GM23248 (cell line): ENCODE measurements around the gene BPIFB6.

Experiments used
- EZH2 ChIP-seq: fragments of 200-600 bp; sonication (generic); IDR thresholded peaks from 2 replicates; pipeline ENCODE4 v1.6.1; 2018; ENCODE audit warnings: antibody characterized with exemption, mild to moderate bottlenecking; ENCODE audit not compliant: insufficient read depth, poor library complexity, severe bottlenecking
- EZH2phosphoT487 ChIP-seq: fragments of 200-600 bp; sonication (generic); IDR thresholded peaks from 2 replicates; pipeline ENCODE4 v1.6.1; 2018; ENCODE audit warnings: antibody characterized with exemption, moderate library complexity, mild to moderate bottlenecking, low read depth; ENCODE audit not compliant: insufficient read depth

DNA sequence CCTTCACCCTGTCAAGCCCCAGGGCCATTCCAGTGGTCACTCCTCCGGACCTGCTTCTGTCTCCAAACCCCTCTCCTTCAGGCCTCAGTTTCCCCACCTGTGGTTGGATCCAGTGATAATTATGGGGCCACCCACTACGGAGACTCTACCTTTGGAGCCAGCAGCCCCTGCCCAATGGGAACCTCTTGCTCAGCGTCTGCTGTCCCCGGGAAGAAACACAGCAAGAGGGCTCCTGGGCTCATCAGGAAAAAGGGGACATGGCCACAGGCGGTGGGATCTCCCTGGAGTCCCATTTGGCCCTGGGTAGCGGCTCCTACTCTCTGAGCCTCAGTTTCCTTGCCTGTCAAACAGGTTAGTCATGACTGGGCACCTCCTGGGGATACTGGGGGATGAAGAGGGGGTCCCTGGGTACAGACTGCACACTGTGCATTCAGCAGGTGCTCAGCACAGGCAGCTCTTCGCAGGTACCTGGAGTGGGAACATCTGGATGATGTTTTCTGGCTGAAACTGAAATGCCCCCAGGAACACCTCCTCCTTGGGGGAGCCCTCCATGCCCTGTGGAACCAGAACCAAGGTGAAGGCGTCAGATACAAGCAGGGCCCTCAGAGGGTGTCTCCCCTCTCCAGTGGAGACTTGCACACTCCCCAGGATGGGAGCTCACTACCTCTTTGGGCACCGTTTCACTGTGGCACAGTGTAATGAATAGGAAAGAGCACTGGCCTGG, 46.7 kb upstream of the BPIFB6 start:
- no peak for TF ChIP-seq EZH2
- TF ChIP-seq EZH2phosphoT487, result no peak
